ENCODE data around the gene UMOD.

The UMOD gene

GRCh38 chr16:20364051-20364450, 11.5 kb upstream of the UMOD start:
- DNase-seq (ENCODE audit: low read depth in 2 of 2): no peak

- no peak for DNase-seq (ENCODE audit: low read depth in 2 of 2)
Observed at GRCh38 chr16:20363191-20363590, 10.7 kb upstream of the UMOD start.

DNA sequence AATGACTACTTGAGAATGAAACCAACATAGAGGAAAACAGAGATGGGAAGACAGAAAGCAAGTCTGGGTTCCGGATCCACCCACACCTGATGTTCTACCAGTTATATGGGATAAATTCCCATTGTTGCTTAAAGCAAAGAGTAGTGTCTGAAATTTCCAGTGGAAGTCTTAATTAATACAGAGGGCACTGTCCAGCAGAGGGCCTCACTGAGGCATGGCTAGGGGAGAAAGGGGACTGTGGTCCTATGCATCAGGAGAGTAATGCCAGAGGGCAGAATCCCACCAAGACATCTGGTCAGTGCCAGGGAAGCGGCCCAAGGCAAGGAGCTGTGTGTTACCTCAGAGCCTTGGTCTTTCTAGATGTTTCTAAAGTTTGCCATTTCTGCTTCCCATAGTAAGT, 7.5 kb upstream of the UMOD start:
- DNase-seq (ENCODE audit: low read depth in 2 of 2): no peak

DNA sequence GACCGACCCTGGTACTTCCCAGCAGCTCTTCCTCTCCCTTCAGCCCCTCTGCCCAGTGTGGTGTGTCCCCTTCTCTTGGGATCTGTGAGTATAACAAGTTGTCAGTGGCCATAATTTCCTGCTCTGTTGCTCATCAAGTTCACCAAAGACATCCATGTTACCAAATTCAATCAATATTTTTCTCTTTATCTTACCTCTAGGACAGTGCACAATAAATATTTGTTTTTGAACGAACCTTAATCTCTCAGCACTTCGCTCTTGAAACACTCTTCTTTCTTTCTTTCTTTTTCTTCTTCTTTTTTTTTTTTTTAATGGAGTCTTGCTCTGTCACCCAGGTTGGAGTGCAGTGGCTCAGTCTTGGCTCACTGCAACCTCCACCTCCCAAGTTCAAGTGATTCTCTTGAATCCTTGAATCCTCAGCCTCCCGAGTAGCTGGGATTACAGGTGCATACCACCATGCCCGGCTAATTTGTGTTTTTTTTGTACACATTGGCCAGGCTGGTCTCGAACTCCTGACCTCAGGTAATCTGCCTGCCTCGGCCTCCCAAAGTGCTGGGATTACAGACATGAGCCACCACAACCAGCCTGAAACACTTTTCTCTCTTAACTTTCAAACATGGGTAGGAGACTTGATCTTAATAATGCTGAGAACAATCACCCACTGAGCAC, 2.7 kb upstream of the UMOD start:
- no peak for DNase-seq (ENCODE audit: low read depth in 2 of 2)

DNA sequence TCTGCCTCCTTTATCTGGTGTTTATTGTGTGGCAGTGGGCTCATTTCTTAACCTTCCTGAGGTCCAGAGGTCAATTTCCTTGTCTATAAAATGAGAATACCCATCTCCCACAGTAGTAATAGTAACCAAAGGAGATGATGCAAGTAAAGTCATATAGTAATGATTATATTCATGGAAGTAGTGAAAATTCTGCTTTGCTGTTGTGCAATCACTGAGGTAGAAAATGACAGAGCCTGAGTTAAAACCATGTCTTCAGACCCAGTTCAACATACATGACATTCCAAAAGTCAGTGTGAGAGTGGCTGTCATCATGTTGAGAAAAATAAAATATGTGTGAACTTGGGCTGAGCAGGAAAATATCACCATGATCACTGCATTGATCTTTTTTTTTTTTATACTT, 864 bp upstream of the UMOD start:
- no peak for DNase-seq (ENCODE audit: low read depth in 2 of 2)

DNA sequence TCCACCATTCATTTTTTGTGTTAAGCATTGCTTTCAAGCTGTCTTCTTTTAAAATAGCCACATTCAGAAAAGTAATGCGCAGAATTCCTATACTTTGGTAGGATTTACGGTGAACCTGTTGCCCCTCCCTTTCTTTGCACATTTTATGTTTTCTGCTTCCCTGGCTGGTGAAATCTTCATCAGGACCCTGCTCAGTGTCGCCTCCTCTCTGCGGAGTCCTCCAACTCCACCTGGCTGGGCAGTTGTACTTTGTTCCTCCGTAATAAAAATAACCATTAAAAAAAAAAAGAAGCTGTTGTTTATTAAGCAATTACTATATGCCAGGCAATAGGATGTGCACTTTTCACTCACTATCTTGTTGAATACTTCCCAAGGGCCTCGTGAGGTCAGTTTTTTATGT, 2.9 kb downstream of the UMOD start:
- DNase-seq (ENCODE audit: low read depth in 2 of 2): no peak

DNA sequence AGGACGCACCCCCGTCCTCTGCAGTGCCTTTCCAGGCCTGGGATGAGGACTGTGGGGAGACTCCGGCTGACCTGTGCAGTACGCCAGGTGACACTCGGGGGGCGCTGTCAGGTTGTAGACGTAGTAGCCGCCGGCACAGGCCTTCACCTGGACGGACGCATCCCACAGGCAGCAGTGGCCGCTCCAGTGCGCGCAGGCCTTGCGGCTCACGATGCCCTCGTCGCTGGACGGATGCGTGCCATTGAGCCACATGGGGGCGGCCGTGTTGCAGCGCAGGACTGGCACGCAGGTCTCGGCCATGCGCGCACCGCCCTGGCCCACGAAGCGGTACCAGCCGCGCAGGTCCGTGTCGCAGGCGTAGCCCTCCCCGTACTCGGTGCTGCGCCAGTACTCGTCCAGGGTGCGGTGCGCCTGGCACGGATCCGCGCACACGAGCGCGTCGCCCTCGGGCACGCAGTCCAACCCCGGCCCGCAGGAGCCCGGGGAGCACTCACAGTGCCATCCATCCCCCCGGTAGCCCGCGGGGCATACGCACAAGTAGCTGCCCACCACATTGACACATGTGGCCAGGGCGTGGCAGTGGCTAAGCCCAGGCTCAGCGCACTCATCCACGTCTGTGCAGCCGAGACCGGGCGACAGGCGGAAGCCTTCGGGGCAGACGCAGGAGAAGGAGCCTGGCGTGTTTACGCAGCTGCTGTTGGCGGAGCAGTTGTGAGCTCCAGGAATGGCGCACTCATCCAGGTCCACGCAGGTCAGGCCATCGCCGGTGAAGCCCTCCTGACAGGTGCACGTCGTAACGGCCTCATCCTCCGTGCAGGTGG, 3.9 kb downstream of the UMOD start:
- DNase-seq (ENCODE audit: low read depth in 2 of 2): no peak

DNA sequence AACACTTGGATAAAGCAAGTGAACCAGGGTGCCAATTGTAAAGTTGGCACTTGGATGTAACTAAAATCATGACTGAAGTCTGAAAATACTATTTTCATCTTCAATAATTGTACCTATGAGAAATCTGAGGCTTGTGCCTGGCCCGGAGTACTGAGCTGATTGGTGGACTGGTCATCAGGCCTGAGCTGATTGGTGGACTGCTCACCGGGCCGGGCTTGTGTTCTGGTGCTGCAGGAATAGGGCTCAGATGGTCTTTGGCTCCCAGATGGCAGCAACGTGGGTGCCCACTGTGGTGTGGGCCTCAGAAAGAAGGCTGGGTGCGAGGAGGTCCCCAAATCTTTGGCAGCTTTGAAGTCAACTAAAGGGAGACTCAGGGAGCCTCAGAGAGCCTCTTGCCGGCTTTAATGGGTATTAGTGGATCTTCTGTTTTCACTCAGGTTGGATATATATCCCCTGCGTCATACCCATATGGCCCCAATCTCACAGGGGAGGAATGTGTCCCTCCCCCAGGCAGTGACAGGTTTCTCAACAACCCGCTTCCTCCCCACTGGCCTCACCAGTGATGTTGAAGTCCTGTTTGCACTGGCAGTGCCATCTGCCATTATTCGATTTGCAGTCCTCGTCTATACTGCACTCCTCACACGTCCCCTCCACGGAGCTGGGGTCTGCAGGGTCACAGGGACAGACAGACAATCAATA, 4.7 kb downstream of the UMOD start:
- DNase-seq (ENCODE audit: low read depth in 2 of 2): no peak

GRCh38 chr16:20344611-20345010, 7.9 kb downstream of the UMOD start:
- DNase-seq (ENCODE audit: low read depth in 2 of 2): no peak

- DNase-seq (ENCODE audit: low read depth in 2 of 2): no peak
Observed at GRCh38 chr16:20339744-20340143, 12.8 kb downstream of the UMOD start.

- DNase-seq (ENCODE audit: low read depth in 2 of 2): no peak
Observed at GRCh38 chr16:20336955-20337354, 15.6 kb downstream of the UMOD start.

DNA sequence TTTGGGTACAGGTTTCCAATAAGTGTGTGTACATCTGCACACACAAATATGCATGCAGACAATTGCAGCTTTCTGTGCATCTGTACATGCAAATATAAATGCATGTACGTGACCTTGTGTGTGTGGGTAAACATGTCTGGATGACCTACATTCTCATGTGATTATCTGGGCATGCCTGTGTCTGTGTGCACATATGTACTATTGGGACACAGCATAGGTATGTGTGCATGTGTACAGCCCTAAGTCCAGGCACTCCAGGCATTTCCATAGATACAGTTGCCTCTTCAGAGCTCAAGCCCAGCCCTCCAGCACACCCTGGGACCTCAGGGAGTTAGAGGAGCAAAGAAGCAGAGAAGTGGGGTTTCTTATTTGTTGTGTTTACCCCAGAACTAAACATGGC, 18.1 kb downstream of the UMOD start:
- DNase-seq (ENCODE audit: low read depth in 2 of 2): no peak

DNA sequence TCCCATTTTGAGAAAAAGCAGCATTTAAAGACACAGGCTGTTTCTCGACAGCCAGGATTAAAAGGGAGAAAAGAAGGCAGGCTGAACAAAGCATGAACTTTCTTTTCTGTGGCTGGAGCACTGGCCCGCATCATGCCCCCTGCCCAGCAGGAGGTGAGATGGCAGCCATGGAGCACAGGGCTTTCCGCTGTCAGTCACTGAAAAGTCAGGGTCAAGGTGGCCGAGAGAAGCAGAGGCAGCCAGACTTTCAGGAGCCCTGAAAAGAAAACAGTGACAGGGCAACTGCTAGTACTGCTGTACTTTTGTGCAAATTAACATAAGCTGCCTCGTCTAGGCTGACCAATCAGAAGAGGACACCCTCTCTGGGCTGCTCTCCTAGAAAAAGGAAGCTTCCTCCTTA, 19.4 kb downstream of the UMOD start:
- DNase-seq (ENCODE audit: low read depth in 2 of 2): no peak

DNA sequence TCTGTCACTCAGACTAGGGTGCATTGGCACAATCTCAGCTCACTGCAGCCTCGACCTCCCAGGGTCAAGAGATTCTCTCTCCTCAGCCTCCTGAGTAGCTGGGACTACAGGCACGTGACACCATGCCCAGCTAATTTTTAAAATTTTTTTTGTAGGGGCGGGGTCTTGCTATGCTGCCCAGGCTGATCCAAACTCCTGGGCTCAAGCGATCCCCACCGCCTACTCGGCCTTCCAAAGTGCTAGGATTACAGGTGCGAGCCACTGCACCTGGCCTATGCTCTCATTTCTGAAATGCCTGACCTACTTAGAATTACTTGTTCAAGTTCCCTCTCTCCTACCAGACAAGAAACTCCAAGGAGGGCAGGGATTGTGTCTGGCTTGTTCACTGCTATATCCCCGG, 20.1 kb downstream of the UMOD start:
- DNase-seq (ENCODE audit: low read depth in 2 of 2): no peak

DNA sequence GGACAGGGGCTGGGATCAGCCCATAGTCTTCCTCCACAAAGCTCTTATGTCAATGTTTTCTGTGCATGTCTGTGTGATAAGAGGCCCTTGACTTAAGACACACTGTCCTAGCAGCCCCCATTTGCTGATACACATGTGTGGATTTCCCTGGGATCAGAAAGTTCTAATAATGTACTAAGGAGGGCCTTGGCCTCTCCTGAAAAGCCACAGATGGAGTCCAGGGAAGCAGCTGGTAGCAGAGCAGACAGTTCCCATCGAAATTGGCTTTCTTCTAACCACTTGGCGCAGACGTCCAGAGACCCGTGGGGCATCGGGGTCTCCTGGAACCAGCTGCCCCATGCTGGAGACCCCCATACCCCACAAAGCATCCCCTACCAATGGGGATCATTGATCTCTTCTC, 20.9 kb downstream of the UMOD start:
- DNase-seq (ENCODE audit: low read depth in 2 of 2): no peak

DNA sequence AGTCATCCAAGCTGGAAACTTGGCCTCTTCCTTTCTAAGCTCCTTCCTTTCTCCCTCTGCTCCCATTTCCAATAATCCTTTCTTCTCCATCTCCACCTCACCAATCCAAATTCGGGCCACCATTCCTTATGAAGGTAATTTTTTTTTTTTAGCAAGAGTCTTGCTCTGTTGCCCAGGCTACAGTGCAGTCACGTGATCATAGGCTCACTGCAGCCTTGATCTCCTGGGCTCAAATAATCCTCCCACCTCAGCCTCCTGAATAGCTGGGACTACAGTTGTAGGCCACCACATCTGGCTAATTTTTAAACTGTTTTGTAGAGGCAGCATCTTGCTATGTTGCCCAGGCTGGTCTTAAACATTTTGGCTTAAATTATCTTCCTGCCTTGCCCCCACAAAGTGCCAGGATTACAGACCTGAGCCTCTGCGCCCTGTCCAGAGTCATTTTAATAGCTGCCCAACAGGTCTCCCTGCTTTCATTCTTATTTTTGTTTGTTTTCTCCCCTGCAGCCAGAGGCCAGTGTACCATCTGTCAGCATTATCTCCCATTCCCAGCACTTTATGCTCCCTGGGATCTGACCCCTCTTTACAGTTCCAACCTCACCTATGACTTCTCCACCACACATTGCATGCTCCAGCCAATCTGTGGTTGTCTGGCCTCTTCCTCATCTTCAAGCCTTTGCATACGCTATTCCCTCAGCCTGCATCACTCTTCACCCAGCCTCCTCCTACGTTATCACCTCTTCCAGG, 22.9 kb downstream of the UMOD start:
- no peak for DNase-seq (ENCODE audit: low read depth in 2 of 2)

DNA sequence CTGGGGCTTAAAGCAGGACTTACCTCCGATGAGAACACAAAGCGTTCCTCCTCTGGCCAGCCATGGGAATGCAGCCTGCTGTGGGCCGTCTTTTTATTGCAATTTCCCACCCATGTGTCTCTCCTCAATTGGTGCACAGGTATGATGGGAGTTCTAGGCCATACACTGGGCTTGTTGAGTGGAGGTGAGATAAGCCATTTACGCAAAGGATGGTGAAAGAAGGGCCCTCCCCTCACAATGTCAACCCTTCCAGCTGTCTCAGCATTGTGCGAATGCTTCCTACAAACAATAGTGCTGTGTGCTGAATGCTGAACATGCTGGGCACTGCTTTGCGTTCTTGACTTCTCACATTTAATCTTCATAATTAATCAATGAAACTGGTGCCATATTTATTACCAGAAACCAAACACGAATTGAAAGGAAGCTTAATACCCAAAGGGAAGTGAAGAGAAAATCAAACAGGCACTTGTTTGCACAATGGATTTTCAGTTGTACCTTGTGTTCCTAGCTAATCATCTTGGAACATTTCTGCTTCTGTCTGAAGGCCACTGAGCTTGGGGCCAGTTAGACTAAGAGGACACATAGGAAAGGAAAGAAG, 25.0 kb downstream of the UMOD start, which contains the start of gene GP2:
Gene GP2 (minus strand): TSS at position 70 of the 598 bp plus-strand sequence. CDS start 1,082 bp downstream, outside the sequence.
- DNase-seq (ENCODE audit: low read depth in 2 of 2): no peak

GRCh38 chr16:20326321-20326720, 26.2 kb downstream of the UMOD start:
- no peak for DNase-seq (ENCODE audit: low read depth in 2 of 2)

GRCh38 chr16:20325005-20325404, 27.5 kb downstream of the UMOD start:
- DNase-seq (ENCODE audit: low read depth in 2 of 2): no peak

- DNase-seq (ENCODE audit: low read depth in 2 of 2): no peak
Observed at GRCh38 chr16:20323591-20324117, 28.9 kb downstream of the UMOD start.

GRCh38 chr16:20322696-20323095, 29.8 kb downstream of the UMOD start:
- no peak for DNase-seq (ENCODE audit: low read depth in 2 of 2)

All from stimulated activated CD4-positive, alpha-beta T cell treated with anti-CD3 and anti-CD28 coated beads, Interleukin-1b, Interleukin-23, amount 100 ng/mL, for 1 hour (primary cell).